NCI-H524 treated with DMSO at 0.1 percent for 48 hours (cell line): ENCODE data around the gene FILIP1L.
"Not testable (repeated sequence)": the region's sequence is repeated elsewhere in the genome, so short reads cannot be mapped to it uniquely, and the experiment has no call there.

Experiments used
- DNase-seq: peaks from one replicate; lab custom pipeline; 2025; lab: John Stamatoyannopoulos, UW

The FILIP1L gene

GRCh38 chr3:100073714-100074307 lies 40.5 kb downstream of the FILIP1L start:
- DNase-seq, result no peak

DNA sequence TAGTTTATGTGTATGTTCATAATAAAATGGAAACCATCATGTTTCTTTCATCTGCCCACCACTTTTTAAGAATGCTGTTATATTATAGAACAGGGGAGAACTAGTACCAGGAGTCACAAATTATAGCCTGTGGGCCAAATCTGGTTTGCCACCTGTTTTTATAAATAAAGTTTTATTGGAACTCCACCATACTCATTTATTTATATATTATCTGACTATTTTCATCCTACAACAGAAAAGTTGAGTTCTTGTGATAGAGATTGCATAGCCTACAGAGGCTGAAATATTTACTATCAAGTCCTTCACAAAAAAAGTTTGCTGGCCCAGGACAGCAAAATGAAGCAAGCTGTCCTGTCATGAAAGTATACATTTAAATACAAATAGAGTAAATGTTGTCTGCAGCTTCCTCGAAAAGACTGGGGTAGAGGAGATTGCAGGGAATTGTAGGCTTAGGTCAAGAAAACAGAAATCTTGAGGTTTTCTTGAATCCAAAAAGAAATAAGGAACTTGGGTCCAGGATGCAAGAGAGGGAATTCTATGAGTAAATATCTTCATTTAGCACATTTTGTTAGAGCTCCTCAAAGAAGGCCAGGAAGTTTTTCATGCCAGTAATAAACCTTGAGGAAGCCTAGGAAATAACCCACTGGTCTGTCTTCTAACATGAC lies 41.1 kb downstream of the FILIP1L start:
- DNase-seq, result no peak

DNA sequence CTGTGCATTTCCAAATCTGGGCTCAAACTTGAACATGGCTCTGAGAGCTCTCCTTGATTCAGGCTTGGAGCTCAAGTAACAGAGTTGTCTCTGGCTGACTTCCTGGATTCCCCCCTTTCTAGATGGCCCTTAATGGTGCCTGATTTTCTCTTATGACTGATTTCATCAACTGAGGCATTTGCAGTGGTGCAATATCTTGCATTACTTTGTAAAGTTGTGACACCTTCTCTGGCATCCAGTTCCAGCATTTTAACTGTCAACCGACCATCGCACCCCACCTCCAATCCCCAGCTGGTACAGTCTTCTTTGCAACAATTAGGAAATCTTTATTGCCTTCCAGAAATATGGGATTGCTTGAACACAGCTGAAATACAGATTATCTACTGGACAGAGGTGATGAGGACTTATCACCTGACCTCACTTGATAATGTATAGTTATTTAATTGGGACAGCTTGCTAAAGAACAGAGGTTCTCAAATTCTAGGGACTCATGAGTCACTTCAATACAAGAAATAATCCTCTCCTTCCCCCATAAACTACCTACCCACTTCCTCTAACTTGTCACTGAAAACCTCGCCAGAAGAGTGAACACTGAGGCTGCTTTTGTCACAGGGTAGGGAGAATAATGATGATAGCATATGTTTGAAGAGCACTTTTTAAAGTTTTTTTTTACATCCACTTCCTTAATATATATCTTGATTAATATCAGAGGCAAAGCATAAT lies 41.8 kb downstream of the FILIP1L start:
- DNase-seq, result no peak

- no peak for DNase-seq
Measured at GRCh38 chr3:100069472-100069871, 44.8 kb downstream of the FILIP1L start.

GRCh38 chr3:100068826-100069225 lies 45.5 kb downstream of the FILIP1L start:
- peak; percentile 50 for DNase-seq

DNA sequence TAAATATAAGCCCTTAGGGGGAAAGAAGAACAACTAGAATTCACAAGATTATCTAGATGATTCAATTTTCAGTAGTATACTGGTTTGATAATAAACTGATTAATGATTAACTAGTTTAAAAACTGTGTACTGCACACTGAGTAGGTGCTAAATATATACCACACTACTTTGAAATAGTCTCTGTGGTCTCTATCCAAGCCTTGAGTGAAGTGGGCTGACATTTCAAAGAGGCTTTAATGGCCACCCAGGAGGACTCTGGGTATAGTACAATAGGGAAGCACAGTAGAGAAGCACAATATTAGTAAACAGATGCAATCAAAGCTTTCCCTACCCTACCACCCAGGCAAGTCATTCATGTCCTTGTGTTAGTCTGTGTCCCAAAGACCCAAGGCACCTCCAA lies 46.7 kb downstream of the FILIP1L start:
- DNase-seq, result no peak

DNA sequence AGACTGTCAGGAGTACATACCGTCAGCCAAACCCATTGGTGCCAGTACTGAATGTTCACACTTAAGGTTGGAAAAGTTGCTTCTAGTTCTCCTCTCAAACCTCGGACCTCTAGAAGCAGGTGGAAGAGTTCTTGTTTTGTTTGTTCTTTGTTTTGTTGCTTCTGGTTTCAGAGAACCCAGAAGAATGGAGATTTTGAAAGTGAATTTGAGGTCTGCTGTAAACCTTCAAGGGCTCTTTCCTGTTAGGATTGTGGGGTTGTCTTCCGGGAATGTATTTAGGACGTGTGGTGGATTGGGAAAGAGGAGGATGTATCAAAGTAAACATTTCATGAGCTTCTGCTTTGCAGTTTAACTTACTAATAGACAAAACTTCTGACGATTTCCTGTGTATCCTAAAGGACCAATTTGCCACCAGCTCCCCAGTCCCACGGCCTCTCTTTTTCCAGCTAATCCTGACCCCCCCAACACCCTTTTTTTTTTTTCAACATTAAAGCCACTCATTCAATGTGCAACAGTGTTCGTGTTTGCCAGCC lies 50.3 kb downstream of the FILIP1L start:
- no peak for DNase-seq

DNA sequence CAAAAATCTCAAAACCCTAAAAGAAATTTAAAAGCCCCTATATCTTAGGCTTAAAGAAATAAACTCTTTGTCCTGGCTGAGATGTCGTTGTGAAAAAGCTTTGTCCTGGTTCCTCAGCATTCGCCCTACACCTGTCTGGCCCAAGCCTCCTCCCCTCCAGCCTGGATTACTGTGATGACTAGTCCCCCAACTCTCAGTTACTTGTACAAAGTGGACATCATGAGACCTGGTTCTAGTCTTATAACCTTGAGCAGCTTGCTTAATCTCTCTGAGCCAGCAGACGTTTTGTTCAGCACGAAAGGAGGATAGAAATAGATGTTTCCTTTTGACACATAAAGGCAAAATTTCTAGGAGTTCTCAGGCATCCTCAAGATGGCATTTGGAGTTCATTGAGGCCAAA lies 51.6 kb downstream of the FILIP1L start:
- no peak for DNase-seq

DNA sequence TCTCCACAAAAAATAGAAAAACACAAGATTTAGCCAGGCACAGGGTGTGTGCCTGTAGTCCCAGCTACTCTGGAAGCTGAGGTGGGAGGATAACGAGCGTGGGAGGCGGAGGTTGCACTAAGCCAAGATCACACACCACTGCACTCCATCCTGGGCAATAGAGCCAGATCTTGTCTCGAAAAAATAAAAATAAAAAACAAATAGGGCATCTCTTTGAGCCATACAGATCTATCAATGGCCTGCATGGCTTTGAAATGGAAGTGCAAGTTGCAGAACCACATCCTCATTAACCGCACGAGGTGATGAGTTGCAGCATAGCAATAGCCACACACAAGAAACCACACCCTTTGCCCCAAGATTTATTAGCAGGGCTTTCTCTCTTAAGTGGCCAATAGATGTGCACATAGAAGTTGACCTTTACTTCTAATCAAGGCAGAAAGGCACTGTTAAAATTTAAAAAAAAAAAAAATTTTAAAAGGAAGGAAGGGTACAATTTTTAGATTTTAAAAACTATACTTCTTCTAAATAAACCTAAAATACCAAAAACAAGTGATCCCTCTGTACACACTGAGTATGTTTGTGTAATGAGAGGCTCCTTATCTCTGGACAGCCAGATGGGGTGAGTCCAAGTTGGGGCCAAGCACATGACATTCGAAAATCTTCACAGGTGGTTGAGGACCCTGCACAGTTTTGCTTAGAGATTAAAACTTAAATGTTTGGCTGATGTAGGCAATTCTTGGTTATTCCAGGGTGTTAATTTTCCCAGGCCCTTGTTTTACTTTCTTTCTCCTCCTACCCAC lies 53.4 kb downstream of the FILIP1L start:
- no peak for DNase-seq

DNA sequence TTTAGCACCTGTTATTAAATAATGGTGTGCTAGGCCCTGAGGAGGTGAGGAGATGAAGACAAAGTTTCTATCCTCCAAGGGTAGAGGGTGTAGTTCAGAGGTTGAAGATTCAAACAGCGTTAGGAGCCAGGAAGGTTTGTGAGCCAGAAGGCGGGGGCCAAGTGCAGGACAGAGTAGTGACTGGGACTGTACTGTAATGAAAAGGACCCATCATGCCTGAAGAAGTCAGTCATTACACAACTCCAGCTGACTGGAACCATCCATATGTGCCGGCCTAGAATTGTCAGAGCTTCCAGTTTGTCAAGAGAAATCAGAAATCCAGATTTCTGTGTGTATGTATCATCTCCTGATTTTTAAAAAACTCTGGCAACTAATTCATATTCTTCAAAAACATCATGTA lies 54.8 kb downstream of the FILIP1L start:
- DNase-seq, result no peak

- no peak for DNase-seq
Measured at GRCh38 chr3:100057716-100058575, 56.4 kb downstream of the FILIP1L start.

GRCh38 chr3:100053951-100054620 lies 60.2 kb downstream of the FILIP1L start:
- no peak for DNase-seq

DNA sequence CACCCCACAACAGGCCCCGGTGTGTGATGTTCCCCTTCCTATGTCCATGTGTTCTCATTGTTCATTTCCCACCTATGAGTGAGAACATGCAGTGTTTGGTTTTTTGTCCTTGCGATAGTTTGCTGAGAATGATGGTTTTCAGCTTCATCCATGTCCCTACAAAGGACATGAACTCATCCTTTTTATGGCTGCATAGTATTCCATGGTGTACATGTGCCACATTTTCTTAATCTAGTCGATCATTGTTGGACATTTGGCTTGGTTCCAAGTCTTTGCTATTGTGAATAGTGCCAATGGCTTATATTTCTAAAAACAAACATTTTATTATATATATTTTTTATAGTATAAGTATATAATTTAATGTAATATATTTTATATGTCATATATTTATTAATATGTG lies 62.8 kb downstream of the FILIP1L start:
- not testable (repeated sequence) for DNase-seq

DNA sequence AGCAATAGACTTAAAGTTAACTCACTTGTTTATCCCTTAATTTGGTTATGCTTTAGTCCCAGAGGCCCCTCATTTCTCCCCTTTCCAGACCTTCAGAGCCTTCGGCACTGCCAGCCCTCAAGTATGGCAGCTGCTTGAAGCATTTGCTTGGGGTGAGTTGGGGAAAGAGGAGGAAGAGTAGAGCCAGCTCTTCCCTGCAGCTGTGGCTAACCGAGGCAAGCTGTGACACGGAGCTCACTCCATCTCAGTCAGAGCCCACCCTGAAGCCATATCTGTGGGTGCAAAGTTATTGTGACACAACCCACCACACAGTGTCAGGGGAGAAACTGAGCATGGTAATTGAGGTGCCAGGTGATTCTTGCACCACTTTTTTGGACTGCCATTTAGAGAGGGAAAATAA lies 66.1 kb downstream of the FILIP1L start:
- no peak for DNase-seq

GRCh38 chr3:100047455-100048141 lies 66.7 kb downstream of the FILIP1L start:
- no peak for DNase-seq

- no peak for DNase-seq
Measured at GRCh38 chr3:100046986-100047385, 67.3 kb downstream of the FILIP1L start.

GRCh38 chr3:100045696-100046095 lies 68.6 kb downstream of the FILIP1L start:
- no peak for DNase-seq

- DNase-seq, result no peak
Measured at GRCh38 chr3:100044369-100044768, 69.9 kb downstream of the FILIP1L start.

DNA sequence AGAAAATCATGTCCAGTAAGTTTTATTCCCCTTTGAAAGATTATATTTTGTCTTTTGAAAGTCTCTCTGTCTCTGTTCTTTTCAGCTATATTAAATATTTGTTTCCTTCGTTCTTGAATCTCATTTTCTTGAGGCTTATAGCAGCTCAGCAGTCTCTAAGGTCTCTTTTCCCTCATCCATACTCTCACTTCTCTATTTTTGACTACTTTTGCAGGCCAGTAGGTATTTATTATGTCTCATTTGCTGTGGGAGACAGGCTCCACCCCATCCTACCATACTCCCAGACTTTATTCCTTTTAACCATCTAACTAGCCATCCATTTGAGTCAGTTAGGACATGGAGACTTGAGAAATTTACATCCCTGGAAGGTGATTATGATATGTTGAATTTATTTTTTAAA lies 71.0 kb downstream of the FILIP1L start:
- DNase-seq, result no peak
